Measurements from ENCODE around the gene WFIKKN1. TPM values are rescaled to one million over a fixed set of nuclear protein-coding genes. Genes with fewer than 3 reads are reported as not detected.

Gene WFIKKN1
- total RNA-seq, 2 donors from 2014 or later: 7.7 to 11.6 TPM

GRCh38 chr16:675884-676564 lies 45.2 kb downstream of the WFIKKN1 start:
- Mint-ChIP-seq H3K36me3 (ENCODE audit: low read depth) (peaks cover 8% of the 10 kb centered on the region), H3K4me1 (peaks cover 7% of the 10 kb centered on the region), H3K9me3 (no peaks in the 10 kb centered on the region), H3K4me3 (no peak overlapping the region), H3K27me3 (ENCODE audit: insufficient read depth) (no peaks in the 10 kb centered on the region), H3K27ac (no peak overlapping the region)
- Histone ChIP-seq H3K36me3 (ENCODE audit: control insufficient read depth, insufficient read depth, low read length) (peaks cover 21% of the 10 kb centered on the region), H3K4me3 (ENCODE audit: low read length) (no peak overlapping the region), H3K27me3 (ENCODE audit: control insufficient read depth, insufficient read depth, low read length, poor library complexity, severe bottlenecking) (no peaks in the 10 kb centered on the region), H3K4me1 (ENCODE audit: control insufficient read depth, insufficient read depth, low read length) (peaks cover under 1% of the 10 kb centered on the region), H3K27ac (ENCODE audit: low read depth, low read length) (no peak overlapping the region), H3K9ac (ENCODE audit: extremely low read depth, low read length, poor library complexity, severe bottlenecking) (no peak overlapping the region), H3K9me3 (ENCODE audit: control insufficient read depth, low read length) (no peaks in the 10 kb centered on the region)
- no peak for TF ChIP-seq CTCF (conservative IDR thresholded peaks at IDR 0.05)
- DNase-seq: no peak
- 78 to 93% methylated on average over 7 to 23 of the region's 25 CpGs for WGBS, 2 experiments (ENCODE audit: insufficient coverage in 1 of 2, insufficient read length in 1 of 2)

- Histone ChIP-seq H3K27ac (ENCODE audit: low read depth, low read length) (no peak overlapping the region), H3K4me1 (ENCODE audit: control insufficient read depth, insufficient read depth, low read length) (peaks cover 5% of the 10 kb centered on the region), H3K4me3 (ENCODE audit: low read length) (no peak overlapping the region), H3K9ac (ENCODE audit: extremely low read depth, low read length, poor library complexity, severe bottlenecking) (no peak overlapping the region), H3K27me3 (ENCODE audit: control insufficient read depth, insufficient read depth, low read length, poor library complexity, severe bottlenecking) (no peaks in the 10 kb centered on the region), H3K9me3 (ENCODE audit: control insufficient read depth, low read length) (no peaks in the 10 kb centered on the region), H3K36me3 (ENCODE audit: control insufficient read depth, insufficient read depth, low read length) (peaks cover 21% of the 10 kb centered on the region)
- Mint-ChIP-seq H3K27me3 (ENCODE audit: insufficient read depth) (no peaks in the 10 kb centered on the region), H3K27ac (no peak overlapping the region), H3K4me1 (peaks cover 12% of the 10 kb centered on the region), H3K36me3 (ENCODE audit: low read depth) (peaks cover 11% of the 10 kb centered on the region), H3K9me3 (no peaks in the 10 kb centered on the region), H3K4me3 (no peak overlapping the region)
- WGBS, 2 experiments (ENCODE audit: insufficient coverage in 1 of 2, insufficient read length in 1 of 2): 96 to 97% methylated on average over 18 to 21 of the region's 21 CpGs
- no peak for DNase-seq
- TF ChIP-seq CTCF (conservative IDR thresholded peaks at IDR 0.05): no peak
These were observed 45.7 kb downstream of the WFIKKN1 start for GRCh38 chr16:676565-676902.

DNA sequence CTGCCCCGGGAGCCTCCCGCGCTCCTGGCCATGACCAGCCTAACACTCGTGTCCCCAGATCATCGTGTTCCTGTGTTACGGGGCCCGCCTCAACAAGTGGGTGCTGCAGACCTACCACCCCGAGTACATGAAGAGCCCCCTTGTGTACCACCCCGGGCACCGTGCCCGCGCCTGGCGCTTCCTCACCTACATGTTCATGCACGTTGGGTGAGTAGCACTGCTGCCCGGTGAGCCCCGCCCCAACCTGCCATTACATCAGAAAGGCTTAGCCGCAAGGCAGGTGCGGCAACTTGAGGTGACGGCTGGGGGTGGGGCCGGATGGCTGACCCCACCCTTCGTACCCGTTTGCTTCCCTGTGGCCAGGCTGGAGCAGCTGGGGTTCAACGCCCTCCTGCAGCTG lies 46.1 kb downstream of the WFIKKN1 start:
- Mint-ChIP-seq H3K27ac (no peak overlapping the region), H3K36me3 (ENCODE audit: low read depth) (peaks cover 15% of the 10 kb centered on the region), H3K4me3 (no peak overlapping the region), H3K9me3 (no peaks in the 10 kb centered on the region), H3K4me1 (peaks cover 15% of the 10 kb centered on the region), H3K27me3 (ENCODE audit: insufficient read depth) (no peaks in the 10 kb centered on the region)
- Histone ChIP-seq H3K9ac (ENCODE audit: extremely low read depth, low read length, poor library complexity, severe bottlenecking) (no peak overlapping the region), H3K27ac (ENCODE audit: low read depth, low read length) (no peak overlapping the region), H3K4me3 (ENCODE audit: low read length) (no peak overlapping the region), H3K36me3 (ENCODE audit: control insufficient read depth, insufficient read depth, low read length) (peaks cover 25% of the 10 kb centered on the region), H3K9me3 (ENCODE audit: control insufficient read depth, low read length) (no peaks in the 10 kb centered on the region), H3K4me1 (ENCODE audit: control insufficient read depth, insufficient read depth, low read length) (peaks cover 9% of the 10 kb centered on the region), H3K27me3 (ENCODE audit: control insufficient read depth, insufficient read depth, low read length, poor library complexity, severe bottlenecking) (no peaks in the 10 kb centered on the region)
- no peak for DNase-seq
- WGBS, 2 experiments (ENCODE audit: insufficient coverage in 1 of 2, insufficient read length in 1 of 2): 95% methylated on average over 13 to 23 of the region's 23 CpGs
- no peak for TF ChIP-seq CTCF (conservative IDR thresholded peaks at IDR 0.05)
